Stomach (tissue), 4 donors: ENCODE measurements around the gene TAF1A.
"Not testable (repeated sequence)": the region's sequence is repeated elsewhere in the genome, so short reads cannot be mapped to it uniquely, and the experiment has no call there.

ENCODE experiments used
- EP300 ChIP-seq: sonication (generic); formaldehyde crosslinking; IDR thresholded peaks from one replicate; pipeline ENCODE4 v1.6.1; 2017; ENCODE audit warnings: antibody characterized with exemption
- POLR2A ChIP-seq, 4 donors: fragments of 450-650 bp; IDR thresholded peaks; one replicate each; pipeline ENCODE4 v1.6.1; 2016; ENCODE audit warnings: antibody characterized with exemption in 4 of 4, control low read depth in 2 of 4, mild to moderate bottlenecking in 1 of 4, moderate library complexity in 1 of 4
- POLR2AphosphoS5 ChIP-seq, 3 donors: sonication (generic); formaldehyde crosslinking; IDR thresholded peaks; one replicate each; pipeline ENCODE4 v1.6.1; 2016; ENCODE audit warnings: antibody characterized with exemption in 3 of 3
- TF ChIP-seq, protein P1 (sequence below), 7 experiments: fragments of 450-650 bp in 4 of 7; fragments of 200-600 bp in 3 of 7; sonication (generic) in 3 of 7; IDR thresholded peaks; one replicate each; pipeline ENCODE4 v1.5.1; 2016 to 2019; ENCODE audit warnings: antibody characterized with exemption in 7 of 7, control low read depth in 2 of 7, mild to moderate bottlenecking in 1 of 7

DNA sequence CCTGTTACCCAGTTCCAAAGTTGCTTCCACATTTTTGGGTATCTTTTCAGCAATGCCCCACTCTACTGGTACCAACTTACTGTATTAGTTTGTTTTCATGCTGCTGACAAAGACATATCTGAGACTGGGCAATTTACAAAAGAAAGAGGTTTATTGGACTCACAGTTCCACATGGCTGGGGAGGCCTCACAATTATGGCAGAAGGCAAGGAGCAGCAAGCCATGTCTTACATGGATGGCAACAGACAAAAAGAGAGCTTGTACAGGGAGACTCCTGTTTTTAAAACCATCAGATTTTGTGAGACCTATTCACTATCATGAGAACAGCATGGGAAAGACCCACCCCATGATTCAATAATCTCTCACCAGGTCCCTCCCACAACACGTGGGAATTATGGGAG lies 19.4 kb upstream of the TAF1A start:
- not testable (repeated sequence) for TF ChIP-seq POLR2A (IDR thresholded peaks at IDR 0.05); EP300; POLR2AphosphoS5 (IDR thresholded peaks at IDR 0.05)
- TF ChIP-seq, protein P1, sequence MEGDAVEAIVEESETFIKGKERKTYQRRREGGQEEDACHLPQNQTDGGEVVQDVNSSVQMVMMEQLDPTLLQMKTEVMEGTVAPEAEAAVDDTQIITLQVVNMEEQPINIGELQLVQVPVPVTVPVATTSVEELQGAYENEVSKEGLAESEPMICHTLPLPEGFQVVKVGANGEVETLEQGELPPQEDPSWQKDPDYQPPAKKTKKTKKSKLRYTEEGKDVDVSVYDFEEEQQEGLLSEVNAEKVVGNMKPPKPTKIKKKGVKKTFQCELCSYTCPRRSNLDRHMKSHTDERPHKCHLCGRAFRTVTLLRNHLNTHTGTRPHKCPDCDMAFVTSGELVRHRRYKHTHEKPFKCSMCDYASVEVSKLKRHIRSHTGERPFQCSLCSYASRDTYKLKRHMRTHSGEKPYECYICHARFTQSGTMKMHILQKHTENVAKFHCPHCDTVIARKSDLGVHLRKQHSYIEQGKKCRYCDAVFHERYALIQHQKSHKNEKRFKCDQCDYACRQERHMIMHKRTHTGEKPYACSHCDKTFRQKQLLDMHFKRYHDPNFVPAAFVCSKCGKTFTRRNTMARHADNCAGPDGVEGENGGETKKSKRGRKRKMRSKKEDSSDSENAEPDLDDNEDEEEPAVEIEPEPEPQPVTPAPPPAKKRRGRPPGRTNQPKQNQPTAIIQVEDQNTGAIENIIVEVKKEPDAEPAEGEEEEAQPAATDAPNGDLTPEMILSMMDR (IDR thresholded peaks at IDR 0.05), result not testable (repeated sequence)
